ENCODE results near the gene TACR2.

DNA sequence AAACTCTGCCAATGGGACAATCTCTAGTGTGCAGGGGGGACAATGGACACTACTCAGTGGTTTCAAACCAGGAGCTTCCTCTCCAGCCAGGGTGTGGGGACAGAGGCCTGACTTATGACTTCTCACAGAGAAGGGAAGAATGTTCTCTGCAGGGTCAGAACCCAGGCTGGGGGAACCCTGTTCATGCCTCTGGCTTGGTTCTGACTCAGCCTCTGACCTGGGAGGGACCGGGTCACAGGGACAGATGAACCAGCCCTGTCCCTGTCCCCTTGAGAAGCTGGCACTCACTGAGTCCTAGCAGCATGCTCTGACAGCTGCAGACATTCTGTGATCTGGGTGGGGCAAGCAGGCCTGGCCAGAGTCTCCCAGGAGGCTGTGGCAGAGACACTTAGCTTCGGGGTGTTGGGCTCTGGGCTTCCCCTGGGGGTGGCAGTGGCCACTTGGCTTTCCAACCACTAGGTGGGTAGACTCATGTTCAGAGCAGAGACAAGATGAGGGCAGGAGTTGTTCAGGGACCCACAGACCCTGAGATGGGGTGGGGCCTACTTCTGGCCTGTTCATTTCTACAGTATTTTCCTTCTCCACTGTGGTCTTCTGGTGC is 48.2 kb upstream of the TACR2 start:
- TF ChIP-seq, protein P1, sequence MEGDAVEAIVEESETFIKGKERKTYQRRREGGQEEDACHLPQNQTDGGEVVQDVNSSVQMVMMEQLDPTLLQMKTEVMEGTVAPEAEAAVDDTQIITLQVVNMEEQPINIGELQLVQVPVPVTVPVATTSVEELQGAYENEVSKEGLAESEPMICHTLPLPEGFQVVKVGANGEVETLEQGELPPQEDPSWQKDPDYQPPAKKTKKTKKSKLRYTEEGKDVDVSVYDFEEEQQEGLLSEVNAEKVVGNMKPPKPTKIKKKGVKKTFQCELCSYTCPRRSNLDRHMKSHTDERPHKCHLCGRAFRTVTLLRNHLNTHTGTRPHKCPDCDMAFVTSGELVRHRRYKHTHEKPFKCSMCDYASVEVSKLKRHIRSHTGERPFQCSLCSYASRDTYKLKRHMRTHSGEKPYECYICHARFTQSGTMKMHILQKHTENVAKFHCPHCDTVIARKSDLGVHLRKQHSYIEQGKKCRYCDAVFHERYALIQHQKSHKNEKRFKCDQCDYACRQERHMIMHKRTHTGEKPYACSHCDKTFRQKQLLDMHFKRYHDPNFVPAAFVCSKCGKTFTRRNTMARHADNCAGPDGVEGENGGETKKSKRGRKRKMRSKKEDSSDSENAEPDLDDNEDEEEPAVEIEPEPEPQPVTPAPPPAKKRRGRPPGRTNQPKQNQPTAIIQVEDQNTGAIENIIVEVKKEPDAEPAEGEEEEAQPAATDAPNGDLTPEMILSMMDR (IDR thresholded peaks at IDR 0.05; ENCODE audit: borderline replicate concordance, extremely low read depth, low read length, poor library complexity, severe bottlenecking), result no peak
- no peak for TF ChIP-seq EZH2 (IDR thresholded peaks at IDR 0.05; ENCODE audit: borderline replicate concordance, low read depth, low read length, severe bottlenecking)

All from DND-41 (cell line).